CD4-positive, alpha-beta T cell treated with Interleukin-15 for 1 hour (primary cell): ENCODE data around the gene CTNND2.

Source experiments
- DNase-seq: peaks from one replicate; pipeline ENCODE4 v3.0.0-alpha.2; 2020

CTNND2 gene

DNA sequence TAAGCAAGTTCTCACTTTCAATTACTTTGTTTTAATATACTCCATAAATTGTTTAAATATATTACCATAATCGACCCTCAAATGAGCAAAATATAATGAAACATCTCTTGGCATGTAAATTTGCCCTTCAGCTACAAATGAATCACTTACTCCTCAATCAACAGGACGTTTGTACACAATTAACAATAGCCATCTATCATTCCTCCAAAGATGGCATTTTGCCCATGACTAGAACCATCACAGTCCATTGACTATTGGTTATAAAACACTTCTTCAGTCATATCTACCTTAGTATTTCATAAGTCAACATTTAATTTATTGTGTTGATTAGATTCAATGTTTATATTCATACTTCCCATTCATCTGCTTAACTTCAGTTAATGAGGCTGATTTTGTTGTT is 127.2 kb downstream of the CTNND2 start:
- no peak for DNase-seq

DNA sequence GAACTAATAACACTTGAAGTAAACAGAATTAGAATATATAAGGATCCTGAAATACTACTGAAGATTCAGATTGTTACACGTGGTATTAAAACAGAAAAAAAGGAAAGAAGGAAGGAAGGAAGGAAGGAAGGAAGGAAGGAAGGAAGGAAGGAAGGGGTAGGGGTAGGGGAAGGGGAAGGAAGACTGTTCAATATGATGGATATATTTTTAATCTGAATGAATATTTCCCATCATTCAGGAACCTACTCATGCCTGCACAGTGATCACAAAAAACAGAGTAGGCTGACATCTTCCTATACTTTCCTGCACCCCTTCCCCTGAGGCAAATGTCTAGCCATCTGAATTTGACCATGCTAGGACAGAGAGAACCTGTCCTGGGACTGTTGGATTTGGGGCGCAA is 133.9 kb downstream of the CTNND2 start:
- no peak for DNase-seq

- no peak for DNase-seq
Observed at GRCh38 chr5:11760934-11761603, 143.2 kb downstream of the CTNND2 start.

GRCh38 chr5:11758321-11758720 is 145.9 kb downstream of the CTNND2 start:
- no peak for DNase-seq

- no peak for DNase-seq
Observed at GRCh38 chr5:11757661-11758060, 146.6 kb downstream of the CTNND2 start.

DNA sequence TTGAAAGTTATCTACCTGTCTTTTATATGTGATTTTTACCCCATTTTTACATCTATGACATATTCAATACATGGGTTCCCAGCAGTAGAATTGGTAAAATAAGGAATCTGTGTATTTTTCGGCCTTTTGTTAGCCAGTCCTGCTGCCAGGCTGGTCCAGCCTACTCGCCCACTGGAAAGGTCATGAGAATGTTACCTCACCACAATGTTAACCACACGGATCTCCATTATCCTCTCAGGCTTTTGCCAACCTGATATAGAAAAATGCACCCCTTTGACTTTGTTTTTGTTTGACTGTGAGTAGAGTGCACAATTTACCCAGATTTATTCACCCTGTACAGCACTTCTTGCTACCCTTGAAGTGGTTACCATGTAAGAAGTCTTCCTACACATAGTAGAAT is 167.2 kb downstream of the CTNND2 start:
- no peak for DNase-seq

DNA sequence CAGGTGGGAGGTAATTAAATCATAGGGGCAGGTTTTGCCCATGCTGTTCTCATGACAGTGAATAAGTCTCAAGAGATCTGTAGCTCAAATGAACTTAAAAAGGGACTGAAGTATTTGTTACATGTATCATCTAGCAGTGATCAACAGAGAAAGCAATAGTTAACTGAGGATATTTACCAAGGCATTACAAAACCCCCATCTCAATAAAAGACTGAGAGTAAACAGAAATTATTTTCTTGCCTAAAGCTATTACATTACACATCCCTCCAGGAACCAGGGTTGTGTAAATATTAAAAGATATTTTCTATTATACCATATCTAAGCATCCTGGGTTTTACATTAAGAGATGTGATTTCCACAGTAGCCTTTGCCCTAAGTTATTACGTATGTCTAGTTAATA is 169.9 kb downstream of the CTNND2 start:
- no peak for DNase-seq

DNA sequence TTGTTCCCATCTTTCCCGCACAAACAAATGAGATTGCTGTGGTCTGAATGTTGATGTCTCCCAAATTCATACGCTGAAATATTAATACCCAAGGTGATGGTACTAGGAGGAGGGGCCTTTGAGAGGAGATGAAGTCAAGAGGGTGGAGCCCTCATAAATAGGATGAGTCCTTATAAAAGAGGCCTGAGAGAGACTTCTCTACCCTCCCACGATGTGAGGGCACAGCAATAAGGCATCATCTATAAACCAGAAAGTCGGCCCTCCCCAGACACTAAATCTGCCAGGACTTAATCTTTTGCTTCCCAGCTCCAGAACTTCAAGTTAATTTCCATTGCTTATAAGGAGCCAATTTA is 170.4 kb downstream of the CTNND2 start:
- no peak for DNase-seq

DNA sequence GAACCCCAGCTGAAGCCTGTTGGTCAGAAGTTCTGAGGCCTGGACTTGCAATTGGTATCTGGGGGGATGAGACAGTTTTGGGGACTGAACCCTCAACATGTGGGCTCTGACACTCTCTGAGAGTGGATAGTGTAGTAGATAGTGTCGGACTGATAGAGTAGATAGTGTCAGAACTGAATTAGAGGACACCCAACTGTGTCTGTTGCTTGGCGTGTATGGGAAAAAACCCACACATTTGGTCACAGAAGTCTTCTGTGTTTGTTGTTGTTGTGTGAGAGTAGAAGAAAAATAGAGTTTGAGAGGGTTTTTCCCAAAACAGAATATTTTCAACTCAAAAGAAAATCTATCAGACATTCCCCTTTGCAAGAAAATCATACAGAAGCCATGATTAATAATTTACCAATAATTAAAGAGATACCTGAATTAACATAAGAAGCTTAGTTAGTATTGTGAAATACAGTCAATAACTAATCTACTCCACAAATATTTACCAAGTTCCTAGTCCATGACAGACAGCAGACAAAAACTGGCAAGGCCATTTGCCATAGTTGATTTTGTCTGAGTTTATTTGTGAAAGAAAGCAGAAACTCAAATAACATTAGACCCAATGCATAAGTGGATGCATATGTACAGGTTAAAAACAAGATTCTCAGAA is 170.9 kb downstream of the CTNND2 start:
- DNase-seq = no peak

DNA sequence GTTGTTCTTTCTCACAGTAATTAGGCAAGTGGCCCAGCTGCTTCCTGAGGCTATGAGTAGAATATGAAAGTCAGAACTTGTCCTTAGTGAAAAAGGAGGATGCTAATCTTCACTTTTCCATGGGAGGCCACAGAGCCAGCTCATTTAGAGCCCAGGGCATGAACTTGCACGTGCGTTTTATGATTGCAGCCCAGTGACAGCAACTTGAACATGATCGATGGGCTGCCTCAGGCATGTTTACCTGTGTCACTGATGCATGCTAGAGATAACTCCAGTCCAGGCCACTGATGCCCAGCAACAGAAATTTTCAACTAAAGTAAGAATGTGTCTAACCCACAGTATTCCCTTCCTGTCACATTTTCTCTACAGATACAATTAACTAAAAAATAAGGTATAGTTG is 179.3 kb downstream of the CTNND2 start:
- DNase-seq = no peak

GRCh38 chr5:11719888-11720481 is 184.3 kb downstream of the CTNND2 start:
- DNase-seq = no peak

- no peak for DNase-seq
Observed at GRCh38 chr5:11715461-11716196, 188.6 kb downstream of the CTNND2 start.

DNA sequence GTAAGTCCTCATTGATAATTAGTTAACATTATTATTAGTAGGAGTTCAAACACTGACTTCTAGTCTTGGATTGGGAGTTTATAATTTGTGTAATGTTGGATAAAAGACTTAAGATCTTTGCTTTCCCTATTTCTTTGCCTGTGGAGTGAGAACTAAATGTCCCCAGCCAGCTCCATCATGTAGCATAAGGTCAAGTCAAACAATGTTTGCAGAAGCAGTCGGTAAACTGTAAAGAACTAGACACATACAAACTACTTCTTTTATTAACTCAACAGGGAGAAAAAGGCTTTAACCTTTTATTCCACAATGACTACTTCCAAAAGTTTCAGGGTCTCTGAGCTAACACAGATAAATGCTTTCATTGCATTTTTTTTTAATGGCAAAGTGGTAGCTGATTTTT is 192.3 kb downstream of the CTNND2 start:
- DNase-seq = no peak

DNA sequence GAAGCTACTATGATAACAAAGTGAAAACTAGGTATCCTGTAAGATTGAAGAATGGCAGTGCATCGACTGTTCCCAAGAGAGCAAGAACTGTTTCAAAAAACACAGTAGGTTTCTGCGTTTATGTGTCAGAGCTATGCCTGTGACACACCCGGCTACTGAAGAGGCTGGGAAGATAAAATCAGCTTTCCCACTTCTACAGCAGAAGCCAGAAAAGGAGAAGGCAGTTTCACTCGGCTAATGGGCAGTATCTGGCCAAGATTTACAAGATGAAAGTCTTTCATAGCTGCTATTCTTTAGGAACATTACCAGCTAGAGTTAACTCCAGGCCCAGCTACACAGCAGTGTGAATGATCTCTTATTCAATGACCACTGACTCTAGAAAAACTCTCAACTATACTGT is 195.2 kb downstream of the CTNND2 start:
- DNase-seq = no peak

DNA sequence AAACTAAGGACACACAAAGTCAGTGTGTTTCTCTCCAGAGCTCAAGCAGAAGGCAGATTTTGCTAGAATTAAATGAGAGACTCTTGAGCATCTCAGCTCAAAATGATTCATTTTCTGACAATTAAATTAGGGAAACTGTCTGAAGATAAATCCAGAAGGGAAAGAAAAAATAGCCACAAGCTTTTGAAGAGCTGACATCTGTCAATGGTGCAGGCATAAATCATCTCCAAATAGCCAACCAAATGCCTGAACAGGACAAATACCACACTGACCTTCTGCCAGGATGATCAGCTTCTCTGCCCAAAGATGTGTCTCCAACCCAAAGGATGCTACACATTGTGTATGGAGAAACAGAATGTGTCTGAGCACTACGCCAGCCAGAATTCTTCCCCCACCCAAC is 199.3 kb downstream of the CTNND2 start:
- DNase-seq = no peak

DNA sequence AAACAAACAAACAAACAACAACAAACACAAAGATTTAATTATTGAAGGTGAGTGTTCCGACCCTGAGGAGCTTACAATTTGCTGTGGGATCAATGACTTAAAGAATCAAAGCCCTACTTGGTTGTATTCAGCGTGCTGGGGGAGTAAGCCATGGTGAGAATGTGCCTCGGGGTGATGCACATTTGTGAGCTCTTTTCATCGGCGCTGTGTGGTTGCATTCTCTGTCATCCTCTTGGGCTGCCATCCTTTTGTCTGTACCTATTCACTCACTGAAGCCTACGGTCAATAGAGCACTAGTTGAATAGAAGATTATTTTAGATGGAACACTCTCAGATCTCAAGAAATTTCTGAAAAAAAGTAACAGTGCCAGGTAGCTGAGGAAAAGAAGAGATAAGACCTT is 203.9 kb downstream of the CTNND2 start:
- no peak for DNase-seq

DNA sequence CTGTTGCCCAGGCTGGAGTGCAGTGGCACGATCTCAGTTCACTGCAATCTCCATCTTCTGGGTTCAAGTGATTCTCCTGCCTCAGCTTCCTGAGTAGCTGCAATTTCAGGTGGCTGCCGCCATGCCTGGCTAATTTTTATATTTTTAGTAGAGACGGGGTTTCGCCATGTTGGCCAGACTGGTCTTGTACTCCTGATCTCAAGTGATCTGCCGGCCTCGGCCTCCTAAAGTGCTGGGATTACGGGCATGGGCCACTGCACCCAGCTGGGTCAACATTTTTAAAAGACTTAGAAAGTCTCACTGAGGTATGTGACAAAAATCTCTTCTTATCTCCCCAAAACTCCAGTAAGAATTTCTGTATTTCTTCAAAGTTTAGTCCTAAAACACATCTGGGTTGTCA is 211.6 kb downstream of the CTNND2 start:
- DNase-seq = no peak

DNA sequence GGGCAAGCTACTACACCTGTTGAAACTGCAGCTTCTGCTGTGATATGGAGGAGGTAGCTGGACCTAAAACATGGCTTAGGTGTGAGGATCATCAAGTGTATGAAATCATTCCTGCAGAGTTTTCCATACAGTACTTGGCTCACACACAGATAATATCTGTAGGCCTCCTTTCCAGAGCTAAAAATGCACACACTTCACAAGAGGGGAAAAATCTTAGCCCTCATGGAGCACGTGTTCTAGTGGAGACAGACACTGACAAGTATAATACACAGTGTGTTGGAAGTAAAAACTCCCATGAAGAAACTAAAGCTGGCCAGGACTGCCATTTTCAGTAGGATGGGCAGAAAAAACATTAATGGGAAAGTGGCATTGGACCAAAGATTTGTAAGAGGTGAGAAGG is 216.7 kb downstream of the CTNND2 start:
- no peak for DNase-seq

GRCh38 chr5:11684607-11685006 is 219.6 kb downstream of the CTNND2 start:
- no peak for DNase-seq

DNA sequence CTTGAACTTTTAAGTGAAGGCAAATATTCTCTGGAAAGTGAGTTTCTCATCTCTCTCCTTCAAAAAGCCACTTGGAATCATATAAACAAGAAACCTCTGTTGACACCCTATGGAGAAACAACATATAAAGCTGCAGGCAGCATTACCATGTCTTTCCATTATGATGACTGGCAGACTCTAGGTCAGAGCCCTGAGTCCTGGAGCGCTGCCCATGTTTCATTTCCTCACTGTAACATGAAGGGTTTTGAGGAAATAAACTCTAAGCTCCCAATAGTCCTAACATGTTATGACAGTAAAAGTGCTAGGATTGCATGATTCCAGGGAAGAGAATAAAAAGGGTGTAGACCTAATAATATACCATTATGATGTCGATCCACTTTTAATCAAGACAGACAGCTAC is 220.6 kb downstream of the CTNND2 start:
- no peak for DNase-seq

- no peak for DNase-seq
Observed at GRCh38 chr5:11681796-11682195, 222.4 kb downstream of the CTNND2 start.

- no peak for DNase-seq
Observed at GRCh38 chr5:11679676-11680075, 224.6 kb downstream of the CTNND2 start.

DNA sequence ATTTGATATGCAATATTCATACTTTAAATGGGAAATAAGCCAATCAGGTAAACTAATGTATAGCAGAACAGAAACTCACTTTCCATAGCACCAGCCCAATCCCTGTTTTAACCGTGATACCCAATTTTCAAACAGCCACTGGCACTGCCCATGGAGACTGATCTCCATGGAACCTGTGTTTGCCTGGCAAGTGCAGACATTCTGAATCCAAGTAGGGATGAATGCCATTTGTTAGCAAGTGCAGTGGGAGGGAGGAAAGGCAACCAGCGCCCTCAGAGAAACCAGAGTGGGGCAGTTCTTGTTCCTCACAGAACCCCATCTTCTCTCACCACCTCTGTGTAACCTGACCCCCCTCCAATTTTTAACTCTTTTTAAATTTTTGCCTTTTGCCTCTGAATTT is 229.1 kb downstream of the CTNND2 start:
- DNase-seq = no peak
